Activated CD4-positive, alpha-beta T cell treated with anti-CD3 and anti-CD28 coated beads, Interleukin-2, amount 10 ng/mL, durations not matched to agents 24 days and 14 days (primary cell): ENCODE data around the gene YPEL2. TPM values are rescaled to one million over a fixed set of nuclear protein-coding genes. Genes with fewer than 3 reads are reported as not detected.
"Not testable (repeated sequence)": the region's sequence is repeated elsewhere in the genome, so short reads cannot be mapped to it uniquely, and the experiment has no call there.

Experiments used
- DNase-seq: peaks from one replicate; pipeline ENCODE4 v3.0.0; 2022
- H3K27ac Mint-ChIP-seq: one replicate; pipeline ENCODE4 v1.8.0; 2022; ENCODE audit warnings: mild to moderate bottlenecking, mixed read lengths
- H3K27me3 Mint-ChIP-seq: one replicate; pipeline ENCODE4 v1.8.0; 2022; ENCODE audit warnings: mixed read lengths
- H3K36me3 Mint-ChIP-seq: one replicate; pipeline ENCODE4 v1.8.0; 2022; ENCODE audit warnings: low read depth, mild to moderate bottlenecking, mixed read lengths
- H3K4me1 Mint-ChIP-seq: one replicate; pipeline ENCODE4 v1.8.0; 2021; ENCODE audit warnings: mixed read lengths
- H3K4me3 Mint-ChIP-seq: one replicate; pipeline ENCODE4 v1.8.0; 2022; ENCODE audit warnings: mild to moderate bottlenecking, moderate library complexity, mixed read lengths
- H3K9me3 Mint-ChIP-seq: one replicate; pipeline ENCODE4 v1.8.0; 2021; ENCODE audit warnings: mixed read lengths
- intact Hi-C: fragments of 100-400 bp; cut with micrococcal nuclease; formaldehyde crosslinking; loops from one replicate; pipeline ENCODE4 v1.15.1; 2023
- total RNA-seq: library from RNA; stranded (reverse); gene quantifications from 2 replicates; pipeline ENCODE4 v1.2.3, GENCODE V29; 2022

The YPEL2 gene
- total RNA-seq, 1 donor from 2014 or later, result 6.2 TPM

DNA sequence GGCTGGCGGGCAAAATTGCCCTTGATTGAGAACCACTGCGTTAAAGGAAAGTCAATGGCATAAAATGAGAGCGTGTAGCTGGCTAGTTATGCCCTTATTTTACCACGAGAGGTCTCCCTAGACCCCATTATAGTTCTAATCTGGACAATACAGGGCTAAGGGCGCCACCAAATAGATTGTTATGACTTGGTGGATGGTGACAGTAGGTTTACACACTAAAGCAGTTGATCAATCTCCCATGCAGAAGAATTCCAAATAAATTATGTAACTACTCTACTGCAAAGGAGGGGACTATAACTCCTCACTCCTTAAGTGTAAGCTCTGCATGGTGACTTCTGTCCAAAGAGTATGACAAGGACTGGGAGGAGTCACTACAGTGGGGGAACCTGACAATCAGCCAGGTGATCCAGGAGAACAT is 20.4 kb upstream of the YPEL2 start:
- Mint-ChIP-seq H3K4me1 (peaks cover 5% of the 10 kb centered on the region), H3K36me3 (no peaks in the 10 kb centered on the region), H3K4me3 (no peak overlapping the region), H3K27me3 (peaks cover 2% of the 10 kb centered on the region), H3K9me3 (no peaks in the 10 kb centered on the region), H3K27ac (peak overlapping the region; percentile 8)
- peak; percentile 88 for DNase-seq
- intact Hi-C loops, result loop anchor here (1.0 to 2.0 kb wide), 3 partner anchors 130 to 248 kb away; no protein-coding TSS in a partner anchor

DNA sequence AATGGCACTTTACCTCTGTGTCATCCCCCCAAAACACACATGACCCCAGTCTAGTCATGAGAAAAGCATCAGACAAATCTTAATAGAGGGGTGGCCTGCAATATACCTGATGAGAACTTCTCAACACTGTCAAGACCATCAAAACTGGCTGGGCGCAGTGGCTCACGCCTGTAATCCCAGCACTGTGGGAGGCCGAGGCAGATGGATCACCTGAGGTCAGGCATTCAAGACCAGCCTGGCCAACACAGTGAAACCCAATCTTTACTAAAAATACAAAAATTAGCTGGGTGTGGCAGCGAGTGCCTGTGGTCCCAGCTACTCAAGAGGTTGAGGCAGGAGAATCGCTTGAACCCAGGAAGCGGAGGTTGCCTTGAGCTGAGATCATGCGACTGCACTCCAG is 19.9 kb upstream of the YPEL2 start:
- not testable (repeated sequence) for H3K9me3 Mint-ChIP-seq, H3K4me3 Mint-ChIP-seq, DNase-seq, H3K36me3 Mint-ChIP-seq, H3K4me1 Mint-ChIP-seq, H3K27me3 Mint-ChIP-seq
- intact Hi-C loops, result loop anchor here (1.0 to 2.0 kb wide), 3 partner anchors 130 to 247 kb away; no protein-coding TSS in a partner anchor
- H3K27ac Mint-ChIP-seq, result peak overlapping the region; percentile 8

DNA sequence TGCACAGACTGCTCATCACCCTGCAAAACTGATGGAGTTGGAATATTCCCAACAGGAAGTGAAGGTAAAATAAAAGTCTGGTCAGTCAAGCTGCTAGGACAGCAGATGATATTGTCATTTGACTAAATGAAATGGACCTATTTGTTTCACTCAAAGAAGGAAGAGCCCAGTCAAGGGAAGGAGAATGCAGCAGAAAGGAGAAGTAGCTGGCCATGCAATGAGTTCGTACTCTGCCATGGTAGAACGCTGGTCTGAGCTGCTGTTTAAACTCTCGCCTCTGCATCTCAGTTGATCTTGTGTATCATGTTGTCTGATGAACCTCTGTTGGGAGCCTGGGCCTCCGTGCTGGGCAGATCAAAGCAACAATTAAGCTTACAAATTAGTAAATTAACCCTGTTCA is 15.6 kb upstream of the YPEL2 start:
- DNase-seq, result no peak
- no peak overlapping the region for H3K27ac Mint-ChIP-seq
- no peak overlapping the region for H3K4me3 Mint-ChIP-seq
- H3K36me3 Mint-ChIP-seq, result no peaks in the 10 kb centered on the region
- no peaks in the 10 kb centered on the region for H3K27me3 Mint-ChIP-seq
- intact Hi-C loops, result no loop called here
- peaks cover 4% of the 10 kb centered on the region for H3K4me1 Mint-ChIP-seq
- H3K9me3 Mint-ChIP-seq, result no peaks in the 10 kb centered on the region

DNA sequence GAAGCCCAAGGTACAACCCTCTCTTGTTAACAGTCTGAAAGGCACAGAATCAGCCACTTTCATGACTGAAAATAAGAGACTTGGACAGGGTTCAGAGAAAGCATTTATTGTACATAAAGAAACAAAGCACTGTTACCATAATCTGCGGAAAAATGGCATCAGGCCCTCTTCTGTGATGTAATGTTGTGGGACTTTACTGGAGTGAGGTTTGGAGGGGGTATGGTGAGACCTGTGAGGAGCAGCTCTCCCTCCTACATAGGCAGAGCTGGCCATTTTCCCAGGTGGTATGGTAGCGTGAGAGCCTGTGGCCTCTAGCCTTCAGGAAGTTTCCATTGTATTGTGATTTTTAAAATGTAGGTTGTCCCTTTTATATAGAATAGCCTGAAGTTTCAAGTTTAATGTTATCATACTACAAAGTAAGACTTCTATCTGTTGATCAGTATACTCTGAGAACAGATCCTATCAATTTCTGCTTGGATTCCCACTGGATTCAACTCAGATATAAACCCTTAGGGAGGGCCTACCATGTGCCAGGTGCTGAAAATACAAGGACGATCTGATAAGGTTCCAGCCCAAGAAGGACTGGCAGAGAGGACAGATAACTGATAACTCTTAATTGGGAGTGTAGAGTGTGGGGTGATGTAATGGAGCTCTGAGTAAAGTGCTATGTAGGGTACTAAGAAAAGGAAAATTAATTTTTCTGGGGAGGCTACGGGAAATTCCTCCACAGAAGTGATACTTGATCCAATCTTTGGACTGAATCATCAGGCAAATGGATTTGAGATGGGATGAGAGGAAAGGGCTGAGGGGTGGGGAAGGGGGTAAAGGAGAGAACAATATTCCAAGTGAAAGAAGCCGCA is 4.1 kb upstream of the YPEL2 start:
- peak overlapping the region; percentile 79 for H3K27ac Mint-ChIP-seq
- intact Hi-C loops, result no loop called here
- peak overlapping the region; percentile 50 for H3K4me3 Mint-ChIP-seq
- H3K9me3 Mint-ChIP-seq, result no peaks in the 10 kb centered on the region
- no peak for DNase-seq
- H3K36me3 Mint-ChIP-seq, result no peaks in the 10 kb centered on the region
- H3K4me1 Mint-ChIP-seq, result peaks cover 38% of the 10 kb centered on the region
- H3K27me3 Mint-ChIP-seq, result no peaks in the 10 kb centered on the region

DNA sequence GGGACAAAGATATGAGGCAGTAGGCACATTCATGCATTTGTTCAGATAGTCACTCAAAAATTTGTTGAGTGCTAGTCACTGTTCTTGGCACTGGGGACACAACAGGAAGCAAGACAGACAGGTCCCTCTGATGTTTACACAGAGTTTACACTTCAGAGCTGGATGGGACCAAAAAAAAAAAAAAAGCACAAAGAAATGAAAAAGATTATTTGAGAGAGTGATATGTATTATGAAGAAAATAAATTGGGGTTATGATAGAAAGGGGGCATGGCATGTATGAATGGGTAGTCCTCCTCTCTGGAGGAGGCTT is 3.5 kb upstream of the YPEL2 start:
- Mint-ChIP-seq H3K36me3 (no peaks in the 10 kb centered on the region), H3K4me3 (peak overlapping the region; percentile 50), H3K27ac (peak overlapping the region; percentile 79), H3K9me3 (no peaks in the 10 kb centered on the region), H3K4me1 (peaks cover 42% of the 10 kb centered on the region), H3K27me3 (no peaks in the 10 kb centered on the region)
- peak; percentile 65 for DNase-seq
- intact Hi-C loops, result no loop called here

DNA sequence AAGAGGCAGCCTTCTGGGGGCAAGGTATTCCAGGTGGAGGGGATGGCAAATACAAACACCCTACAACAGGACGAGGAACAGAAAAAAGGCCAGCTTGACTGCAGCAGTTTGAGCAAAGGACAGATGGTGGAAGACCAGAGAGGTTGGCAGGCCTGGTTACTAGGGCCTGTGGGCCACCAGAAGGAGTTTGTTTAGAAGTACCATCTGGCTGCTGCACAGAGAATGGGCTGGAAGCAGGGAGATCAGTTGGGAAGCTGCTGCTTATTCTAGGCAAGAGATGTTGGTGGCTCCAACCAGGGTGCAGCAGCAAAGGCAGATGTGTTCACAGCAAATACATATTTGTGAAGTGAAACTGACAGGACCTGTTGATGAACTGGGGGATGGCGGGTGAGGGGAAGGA is 2.9 kb upstream of the YPEL2 start:
- intact Hi-C loops, result no loop called here
- H3K27ac Mint-ChIP-seq, result peak overlapping the region; percentile 8
- no peak overlapping the region for H3K4me3 Mint-ChIP-seq
- H3K36me3 Mint-ChIP-seq, result no peaks in the 10 kb centered on the region
- DNase-seq, result no peak
- peaks cover 47% of the 10 kb centered on the region for H3K4me1 Mint-ChIP-seq
- H3K27me3 Mint-ChIP-seq, result peaks cover 1% of the 10 kb centered on the region
- H3K9me3 Mint-ChIP-seq, result no peaks in the 10 kb centered on the region

DNA sequence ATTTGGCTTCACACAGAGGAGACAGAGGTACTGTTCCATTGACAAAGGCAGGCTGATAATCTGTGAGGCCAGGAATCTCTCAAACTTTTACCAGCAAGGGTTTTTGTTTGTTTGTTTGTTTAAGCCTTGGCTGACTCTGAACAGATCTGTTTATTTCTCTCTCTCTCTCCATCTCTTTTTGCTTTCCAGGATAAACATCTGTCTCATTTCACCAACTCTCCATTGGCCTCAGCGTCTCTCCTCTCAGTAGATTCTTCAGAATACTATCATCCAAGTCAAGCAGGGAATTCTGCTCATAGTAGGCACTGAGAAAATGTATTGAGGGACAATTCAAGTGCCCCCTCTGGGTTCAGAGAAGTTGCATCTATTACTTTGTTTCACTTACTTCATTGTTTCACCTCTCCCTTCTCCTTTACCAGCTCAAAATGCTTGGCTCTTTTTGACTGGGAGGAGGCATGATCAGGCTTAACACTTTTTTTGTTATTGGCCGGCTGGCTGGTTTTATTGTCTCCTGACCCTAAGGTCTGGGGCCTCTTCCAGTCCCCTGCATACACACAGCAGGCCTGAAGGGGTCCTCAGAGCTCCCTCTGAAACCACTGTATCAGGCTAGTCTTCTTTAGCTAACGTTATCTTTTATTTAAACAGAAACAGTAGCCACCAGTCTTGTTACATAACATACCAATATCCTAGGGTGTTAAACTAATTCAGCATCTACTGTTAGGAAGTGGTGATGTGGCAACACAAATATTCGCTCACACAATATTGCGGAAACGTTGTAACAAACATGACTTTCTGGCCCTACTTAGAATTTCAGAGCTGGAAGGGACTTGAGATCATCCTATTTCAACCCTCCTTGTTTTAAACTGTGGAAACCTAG is 2.0 kb upstream of the YPEL2 start:
- DNase-seq, result peak; percentile 82
- Mint-ChIP-seq H3K4me3 (peak overlapping the region; percentile 66), H3K27me3 (peaks cover 6% of the 10 kb centered on the region), H3K4me1 (peaks cover 52% of the 10 kb centered on the region), H3K9me3 (no peaks in the 10 kb centered on the region), H3K27ac (peak overlapping the region; percentile 85), H3K36me3 (no peaks in the 10 kb centered on the region)
- intact Hi-C loops, result loop anchor here (1.0 to 5.0 kb wide), 5 partner anchors 33 to 238 kb away; partner anchors contain the start of gene DHX40

DNA sequence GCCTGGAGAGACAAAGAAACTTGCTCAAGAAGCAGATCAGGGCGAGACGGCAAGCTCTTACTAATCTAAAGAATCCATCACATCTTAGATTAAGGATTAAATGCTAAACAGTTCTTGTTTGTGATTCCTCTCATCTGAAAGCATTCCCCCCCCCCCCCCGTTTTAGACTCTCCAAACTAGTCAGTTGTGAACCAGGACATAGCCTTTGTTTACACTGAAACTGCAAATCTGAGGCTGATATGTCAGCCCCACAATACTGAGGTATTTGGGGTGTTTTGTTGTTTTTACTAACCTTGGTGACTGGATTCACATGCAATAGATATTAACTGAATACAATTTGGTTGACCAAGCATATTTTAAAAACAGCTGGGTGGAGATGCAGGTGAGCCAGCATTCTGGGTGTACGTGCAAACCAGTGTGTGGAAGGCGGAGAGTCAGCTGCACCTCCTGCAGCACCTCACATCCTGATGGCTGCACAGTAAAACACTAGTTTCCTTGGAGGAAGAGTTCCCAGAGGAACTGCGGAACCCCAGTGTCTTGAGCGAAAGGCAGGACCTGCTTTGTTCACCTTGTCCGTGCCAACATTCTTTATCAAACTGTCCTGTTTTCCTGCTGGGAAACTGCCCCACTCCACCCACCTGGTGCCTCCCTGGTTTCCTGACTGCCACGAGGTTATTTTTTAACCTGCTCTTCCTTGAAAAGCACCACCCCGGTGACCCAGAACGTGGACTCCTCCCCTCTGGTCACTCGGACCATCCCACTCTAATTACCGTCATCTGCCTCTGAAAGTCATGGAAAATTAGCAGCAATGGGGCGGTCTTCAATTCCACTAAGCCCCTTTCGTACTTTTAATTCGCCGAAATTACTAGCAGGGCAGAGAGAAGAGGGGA is 1.2 kb upstream of the YPEL2 start:
- Mint-ChIP-seq H3K27ac (peak overlapping the region; percentile 85), H3K27me3 (peaks cover 12% of the 10 kb centered on the region), H3K9me3 (no peaks in the 10 kb centered on the region), H3K4me1 (peaks cover 55% of the 10 kb centered on the region), H3K4me3 (peak overlapping the region; percentile 66), H3K36me3 (no peaks in the 10 kb centered on the region)
- peak; percentile 68 for DNase-seq
- intact Hi-C loops, result loop anchor here (5.0 kb wide), 1 partner anchor 237 kb away; the partner anchor contains the start of gene DHX40

DNA sequence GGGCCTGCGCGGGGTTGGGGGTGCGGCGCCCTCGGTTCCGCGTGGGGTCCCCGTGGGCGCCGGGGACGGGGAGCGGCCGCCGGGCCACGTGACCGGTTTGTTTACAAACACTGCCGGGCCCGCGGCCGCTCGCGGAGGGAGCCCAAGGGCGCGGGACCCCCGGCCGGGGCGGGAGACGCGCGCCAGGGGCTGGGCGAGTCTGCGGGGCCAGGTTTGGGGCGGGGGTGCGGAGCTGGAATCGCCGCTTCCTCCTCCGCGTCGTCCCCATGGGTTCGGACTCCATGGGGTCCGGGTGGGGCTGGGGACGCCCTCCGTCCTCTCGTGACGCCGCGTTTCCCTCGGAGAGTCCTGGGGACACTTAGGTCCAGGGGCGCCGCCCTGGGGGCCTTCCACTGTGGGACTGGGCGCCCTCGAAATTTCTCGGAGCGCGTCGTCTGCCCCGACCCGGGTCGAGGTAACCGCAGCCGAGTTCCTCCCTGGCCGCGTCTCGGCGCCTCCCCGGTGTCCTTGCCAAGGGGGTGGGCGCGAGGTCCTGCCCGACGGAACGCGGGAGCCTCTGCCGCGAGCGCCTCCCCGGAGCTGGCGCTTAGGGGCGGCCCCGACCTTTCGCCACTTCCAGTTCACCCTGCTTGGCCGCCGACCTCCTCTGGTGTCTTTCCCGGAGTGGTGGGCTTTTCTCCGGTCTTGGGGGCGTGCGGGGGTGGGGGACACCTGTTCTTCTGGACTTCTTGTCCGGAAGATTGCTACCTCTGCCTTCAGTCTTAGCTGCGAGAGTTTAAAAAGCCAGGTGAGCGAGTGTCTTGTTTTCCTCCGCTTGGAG is 684 bp downstream of the YPEL2 start:
- Mint-ChIP-seq H3K4me3 (peak overlapping the region; percentile 89), H3K27ac (peak overlapping the region; percentile 63), H3K4me1 (peaks cover 51% of the 10 kb centered on the region), H3K36me3 (no peaks in the 10 kb centered on the region), H3K9me3 (no peaks in the 10 kb centered on the region), H3K27me3 (peaks cover 15% of the 10 kb centered on the region)
- intact Hi-C loops, result loop anchor here (5.0 kb wide), 1 partner anchor 235 kb away; the partner anchor contains the start of gene DHX40
- DNase-seq, result peak; percentile 83

DNA sequence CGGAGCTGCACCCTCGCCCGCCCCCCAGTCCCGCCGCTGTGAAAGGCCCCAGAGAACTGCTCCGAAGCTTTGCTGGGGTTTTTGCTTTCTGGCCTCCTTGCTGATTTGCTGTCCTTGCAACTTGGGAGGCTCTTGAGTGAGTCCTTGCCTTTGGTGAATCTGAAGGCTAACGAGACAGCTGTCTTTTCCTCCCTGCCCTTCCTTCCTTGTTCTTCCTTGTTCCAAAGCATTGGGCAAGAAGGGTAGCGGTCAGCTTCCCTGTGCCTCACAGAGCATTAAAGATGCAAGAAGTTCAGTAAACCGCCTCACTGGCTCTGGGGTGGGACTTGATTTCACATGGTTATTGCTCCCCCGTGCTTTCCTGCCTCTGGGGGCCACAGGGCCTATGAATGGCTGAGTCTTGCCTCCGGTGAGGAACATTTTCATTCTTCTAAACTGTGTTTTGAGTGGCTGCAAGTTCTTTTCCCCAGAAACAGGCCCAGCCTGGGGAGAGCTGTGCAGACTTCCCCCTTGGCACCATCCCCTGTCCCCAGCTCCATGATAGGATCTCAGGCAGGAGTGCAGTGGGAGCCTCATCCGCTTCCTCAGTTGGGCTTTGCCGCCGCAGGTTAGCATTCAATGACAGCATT is 1.4 kb downstream of the YPEL2 start:
- peaks cover 15% of the 10 kb centered on the region for H3K27me3 Mint-ChIP-seq
- no peaks in the 10 kb centered on the region for H3K36me3 Mint-ChIP-seq
- intact Hi-C loops, result loop anchor here (5.0 kb wide), 1 partner anchor 234 kb away; the partner anchor contains the start of gene DHX40
- no peaks in the 10 kb centered on the region for H3K9me3 Mint-ChIP-seq
- peak overlapping the region; percentile 63 for H3K27ac Mint-ChIP-seq
- H3K4me3 Mint-ChIP-seq, result peak overlapping the region; percentile 89
- H3K4me1 Mint-ChIP-seq, result peaks cover 46% of the 10 kb centered on the region
- DNase-seq, result no peak

DNA sequence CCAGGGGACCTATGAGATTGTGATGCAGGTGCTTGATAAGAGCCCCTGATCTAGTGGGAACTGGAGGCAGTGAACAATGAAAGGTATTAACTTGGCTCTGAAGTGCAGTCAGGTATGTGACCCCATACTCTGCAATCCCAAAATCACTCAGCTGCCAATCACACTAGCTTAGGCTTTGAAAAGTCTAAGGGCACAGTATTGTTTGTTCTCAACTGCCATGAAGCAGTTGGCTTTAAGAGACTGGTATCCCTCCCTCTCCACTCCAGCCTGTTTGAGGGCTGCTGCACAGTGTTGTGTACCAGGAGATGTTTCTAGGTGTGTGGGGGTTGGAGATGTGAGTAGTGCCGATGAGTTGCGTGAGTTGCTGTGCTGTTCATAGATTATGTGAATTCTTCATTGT is 2.4 kb downstream of the YPEL2 start:
- H3K4me1 Mint-ChIP-seq, result peaks cover 39% of the 10 kb centered on the region
- intact Hi-C loops, result loop anchor here (5.0 kb wide), 1 partner anchor 233 kb away; the partner anchor contains the start of gene DHX40
- H3K4me3 Mint-ChIP-seq, result no peak overlapping the region
- H3K27me3 Mint-ChIP-seq, result peaks cover 15% of the 10 kb centered on the region
- H3K36me3 Mint-ChIP-seq, result peaks cover 2% of the 10 kb centered on the region
- H3K27ac Mint-ChIP-seq, result no peak overlapping the region
- no peaks in the 10 kb centered on the region for H3K9me3 Mint-ChIP-seq
- no peak for DNase-seq

DNA sequence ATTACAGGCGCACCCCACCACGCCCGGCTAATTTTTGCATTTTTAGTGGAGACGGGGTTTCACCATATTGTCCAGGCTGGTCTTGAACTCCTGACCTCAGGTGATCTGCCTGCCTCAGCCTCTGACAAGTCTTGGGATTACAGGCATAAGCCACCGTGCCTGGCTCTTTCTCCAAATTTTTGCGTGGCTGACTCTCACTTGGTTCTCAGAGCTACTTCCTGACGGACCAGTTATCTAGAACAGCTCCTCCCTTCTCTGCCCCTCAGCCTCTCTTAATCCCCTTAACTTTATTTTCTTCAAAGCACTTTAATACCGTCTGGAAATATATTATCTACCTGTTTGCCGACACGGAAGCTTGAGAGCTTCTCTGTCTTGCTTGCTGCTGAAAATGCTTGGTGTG is 4.2 kb downstream of the YPEL2 start:
- intact Hi-C loops, result no loop called here
- peaks cover 22% of the 10 kb centered on the region for H3K4me1 Mint-ChIP-seq
- no peak overlapping the region for H3K4me3 Mint-ChIP-seq
- no peaks in the 10 kb centered on the region for H3K9me3 Mint-ChIP-seq
- peaks cover 2% of the 10 kb centered on the region for H3K36me3 Mint-ChIP-seq
- DNase-seq, result no peak
- peaks cover 15% of the 10 kb centered on the region for H3K27me3 Mint-ChIP-seq
- no peak overlapping the region for H3K27ac Mint-ChIP-seq
